Left lung (tissue), 10 donors: Measurements from ENCODE around the gene IDUA. TPM values are rescaled to one million over a fixed set of nuclear protein-coding genes. Genes with fewer than 3 reads are reported as not detected.

Source experiments
- ATAC-seq: fragments of 200-7000 bp; cut with Tn5 transposase; one replicate; pipeline ENCODE4 v1.9.1; 2020; ENCODE audit warnings: moderate library complexity
- DNase-seq, 4 donors: peaks; one replicate each; pipeline ENCODE4 v3.0.0-alpha.2; 2013 to 2020
- H3K27ac ChIP-seq, 2 donors: fragments of 200-600 bp; sonication (generic) in 1 of 2; one replicate each; pipeline versions ENCODE4 v1.5.0 to v1.8.0; 2020 to 2021
- H3K27me3 ChIP-seq, 2 donors: fragments of 200-600 bp; sonication (generic) in 1 of 2; one replicate each; pipeline versions ENCODE4 v1.5.0 to v1.8.0; 2020 to 2021
- H3K36me3 ChIP-seq, 2 donors: fragments of 200-600 bp; sonication (generic) in 1 of 2; one replicate each; pipeline versions ENCODE4 v1.5.0 to v1.8.0; 2020 to 2021
- H3K4me1 ChIP-seq, 2 donors: fragments of 200-600 bp; one replicate each; pipeline ENCODE4 v1.8.0; 2021
- H3K4me3 ChIP-seq, 2 donors: fragments of 200-600 bp; sonication (generic) in 1 of 2; one replicate each; pipeline versions ENCODE4 v1.5.0 to v1.8.0; 2020 to 2021; ENCODE audit warnings: mild to moderate bottlenecking in 1 of 2
- H3K9me3 ChIP-seq, 2 donors: fragments of 200-600 bp; sonication (generic) in 1 of 2; one replicate each; pipeline versions ENCODE4 v1.5.0 to v1.8.0; 2020 to 2021
- CTCF ChIP-seq, 2 donors: fragments of 200-600 bp; sonication (generic) in 1 of 2; IDR thresholded peaks; one replicate each; pipeline versions ENCODE4 v1.5.0 to v1.8.0; 2021; ENCODE audit warnings: antibody characterized with exemption in 2 of 2
- intact Hi-C, 2 donors: fragments of 100-400 bp; cut with DNase I; formaldehyde crosslinking; loops; one replicate each; pipeline versions ENCODE4 v1.11.2 to v1.14.2; 2022
- polyA plus RNA-seq, 6 donors: library from polyadenylated mRNA; unstranded; fragments of 120-200 nt; gene quantifications; one replicate each; pipeline ENCODE4 v1.2.1, GENCODE V29; 2013; ENCODE audit not compliant: insufficient read length in 6 of 6
- total RNA-seq, 2 donors: library from RNA; stranded (reverse); fragmentation: NEBNext Ultra II Directional; extraction: Animal tissue kit (Norgen Biotek cat#: 25700); gene quantifications; one replicate each; pipeline ENCODE4 v1.2.1, GENCODE V29; 2021
- donor health status: DM: no; HTN: yes; CAD: no.
- donor health status: DM: no; HTN: no; CAD: no.

Gene IDUA
- total and polyA plus RNA-seq, 8 donors = 10.1 to 46.8 (median 19.1) TPM

GRCh38 chr4:946517-947471, 40.0 kb upstream of the IDUA start:
- H3K4me3 ChIP-seq = no peak overlapping the region
- no peaks in the 10 kb centered on the region for H3K27me3 ChIP-seq
- intact Hi-C loops = no loop called here
- H3K4me1 ChIP-seq = peaks cover 0 to 4% of the 10 kb centered on the region in 2 donors
- H3K36me3 ChIP-seq = peaks cover 0 to 6% of the 10 kb centered on the region in 2 donors
- no peak overlapping the region for H3K27ac ChIP-seq
- ATAC-seq = no peak
- no peaks in the 10 kb centered on the region for H3K9me3 ChIP-seq
- DNase-seq = peak in 1 of 4 donors; percentile 58
- TF ChIP-seq CTCF (IDR thresholded peaks at IDR 0.05) = no peak

GRCh38 chr4:947491-947971, 39.3 kb upstream of the IDUA start:
- intact Hi-C loops = no loop called here
- ATAC-seq (no peak), DNase-seq (peak in 1 of 4 donors; percentile 53)
- no peaks in the 10 kb centered on the region for H3K27me3 ChIP-seq
- no peak overlapping the region for H3K27ac ChIP-seq
- H3K4me3 ChIP-seq = no peak overlapping the region
- peaks cover 0 to 9% of the 10 kb centered on the region in 2 donors for H3K36me3 ChIP-seq
- peaks cover 0 to 4% of the 10 kb centered on the region in 2 donors for H3K4me1 ChIP-seq
- H3K9me3 ChIP-seq = no peaks in the 10 kb centered on the region
- TF ChIP-seq CTCF (IDR thresholded peaks at IDR 0.05) = no peak

GRCh38 chr4:948101-948935, 38.5 kb upstream of the IDUA start:
- Histone ChIP-seq H3K36me3 (peaks cover 0 to 10% of the 10 kb centered on the region in 2 donors), H3K27ac (no peak overlapping the region), H3K4me3 (no peak overlapping the region), H3K9me3 (no peaks in the 10 kb centered on the region), H3K27me3 (no peaks in the 10 kb centered on the region), H3K4me1 (peaks cover 0 to 4% of the 10 kb centered on the region in 2 donors)
- no peak for ATAC-seq
- no peak for TF ChIP-seq CTCF (IDR thresholded peaks at IDR 0.05)
- peak in 2 of 4 donors; percentile 21 to 58 for DNase-seq
- intact Hi-C loops = no loop called here

- Histone ChIP-seq H3K27me3 (no peaks in the 10 kb centered on the region), H3K4me1 (peaks cover 0 to 4% of the 10 kb centered on the region in 2 donors), H3K27ac (no peak overlapping the region), H3K36me3 (peaks cover 0 to 16% of the 10 kb centered on the region in 2 donors), H3K9me3 (no peaks in the 10 kb centered on the region), H3K4me3 (no peak overlapping the region)
- intact Hi-C loops = no loop called here
- ATAC-seq (no peak), DNase-seq (no peak)
- no peak for TF ChIP-seq CTCF (IDR thresholded peaks at IDR 0.05)
Measured at GRCh38 chr4:948936-949300, 37.9 kb upstream of the IDUA start.
